22Rv1 (cell line): ENCODE measurements around the gene RPA3.
"Not testable (repeated sequence)": the region's sequence is repeated elsewhere in the genome, so short reads cannot be mapped to it uniquely, and the experiment has no call there.

ENCODE experiments used
- H3K27ac ChIP-seq: fragments of 450-650 bp; 2 replicates; pipeline ENCODE4 v1.5.1; 2017
- ZFX ChIP-seq: fragments of 450-650 bp; IDR thresholded peaks from 2 replicates; pipeline ENCODE4 v1.6.1; 2017; ENCODE audit warnings: antibody characterized with exemption, borderline replicate concordance
- TF ChIP-seq, protein P1 (sequence below): fragments of 450-650 bp; IDR thresholded peaks from 2 replicates; pipeline ENCODE4 v1.5.1; 2017; ENCODE audit warnings: mild to moderate bottlenecking

Gene RPA3

GRCh38 chr7:7670490-7670889 lies 47.9 kb downstream of the RPA3 start:
- H3K27ac ChIP-seq = no peak overlapping the region
- TF ChIP-seq, protein P1, sequence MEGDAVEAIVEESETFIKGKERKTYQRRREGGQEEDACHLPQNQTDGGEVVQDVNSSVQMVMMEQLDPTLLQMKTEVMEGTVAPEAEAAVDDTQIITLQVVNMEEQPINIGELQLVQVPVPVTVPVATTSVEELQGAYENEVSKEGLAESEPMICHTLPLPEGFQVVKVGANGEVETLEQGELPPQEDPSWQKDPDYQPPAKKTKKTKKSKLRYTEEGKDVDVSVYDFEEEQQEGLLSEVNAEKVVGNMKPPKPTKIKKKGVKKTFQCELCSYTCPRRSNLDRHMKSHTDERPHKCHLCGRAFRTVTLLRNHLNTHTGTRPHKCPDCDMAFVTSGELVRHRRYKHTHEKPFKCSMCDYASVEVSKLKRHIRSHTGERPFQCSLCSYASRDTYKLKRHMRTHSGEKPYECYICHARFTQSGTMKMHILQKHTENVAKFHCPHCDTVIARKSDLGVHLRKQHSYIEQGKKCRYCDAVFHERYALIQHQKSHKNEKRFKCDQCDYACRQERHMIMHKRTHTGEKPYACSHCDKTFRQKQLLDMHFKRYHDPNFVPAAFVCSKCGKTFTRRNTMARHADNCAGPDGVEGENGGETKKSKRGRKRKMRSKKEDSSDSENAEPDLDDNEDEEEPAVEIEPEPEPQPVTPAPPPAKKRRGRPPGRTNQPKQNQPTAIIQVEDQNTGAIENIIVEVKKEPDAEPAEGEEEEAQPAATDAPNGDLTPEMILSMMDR = no peak
- TF ChIP-seq ZFX = no peak

- H3K27ac ChIP-seq = no peak overlapping the region
- TF ChIP-seq, protein P1 = no peak
- no peak for TF ChIP-seq ZFX
Measured at GRCh38 chr7:7668706-7669105, 49.7 kb downstream of the RPA3 start.

DNA sequence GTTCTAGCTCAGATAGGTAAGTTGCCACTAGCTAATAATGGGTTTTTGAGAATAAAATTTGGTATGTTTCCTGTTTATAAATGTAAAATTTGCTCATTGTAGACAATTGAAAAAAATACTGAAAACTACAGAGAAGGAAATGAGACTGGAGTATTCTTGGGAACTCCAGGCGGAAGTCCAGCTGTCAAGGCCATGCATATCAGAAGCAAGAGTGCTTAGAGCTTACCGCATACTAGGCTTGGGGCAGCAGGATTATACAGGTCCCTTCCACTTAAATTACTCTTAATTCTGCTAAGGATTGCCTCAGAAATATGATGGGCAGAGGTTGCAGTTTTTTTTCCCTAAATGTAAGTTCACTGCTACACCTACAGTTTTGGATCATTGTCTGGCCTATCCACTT lies 51.2 kb downstream of the RPA3 start:
- no peak overlapping the region for H3K27ac ChIP-seq
- no peak for TF ChIP-seq ZFX
- TF ChIP-seq, protein P1 = no peak

- no peak overlapping the region for H3K27ac ChIP-seq
- TF ChIP-seq, protein P1 = no peak
- TF ChIP-seq ZFX = no peak
Measured at GRCh38 chr7:7665031-7665430, 53.4 kb downstream of the RPA3 start.

- no peak overlapping the region for H3K27ac ChIP-seq
- no peak for TF ChIP-seq ZFX
- TF ChIP-seq, protein P1 = no peak
Measured at GRCh38 chr7:7664291-7664690, 54.1 kb downstream of the RPA3 start.

DNA sequence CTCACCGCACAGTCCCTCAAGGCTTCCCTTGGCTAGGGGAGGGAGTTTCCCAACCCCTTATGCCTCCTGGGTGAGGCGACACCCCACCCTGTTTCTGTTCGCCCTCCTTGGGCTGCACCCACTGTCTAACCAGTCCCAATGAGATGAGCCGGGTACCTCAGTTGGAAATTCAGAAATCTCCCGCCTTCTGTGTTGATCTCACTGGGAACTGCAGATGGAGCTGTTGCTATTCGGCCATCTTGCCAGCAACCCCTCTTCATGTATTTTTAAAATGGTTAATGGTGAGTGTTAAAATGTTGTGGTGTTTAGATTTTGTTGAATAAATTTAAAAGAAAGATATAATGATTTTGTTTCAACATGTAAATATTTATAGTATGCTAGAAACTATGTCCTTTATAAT lies 55.9 kb downstream of the RPA3 start:
- no peak overlapping the region for H3K27ac ChIP-seq
- TF ChIP-seq ZFX = no peak
- TF ChIP-seq, protein P1 = peak; percentile 41

DNA sequence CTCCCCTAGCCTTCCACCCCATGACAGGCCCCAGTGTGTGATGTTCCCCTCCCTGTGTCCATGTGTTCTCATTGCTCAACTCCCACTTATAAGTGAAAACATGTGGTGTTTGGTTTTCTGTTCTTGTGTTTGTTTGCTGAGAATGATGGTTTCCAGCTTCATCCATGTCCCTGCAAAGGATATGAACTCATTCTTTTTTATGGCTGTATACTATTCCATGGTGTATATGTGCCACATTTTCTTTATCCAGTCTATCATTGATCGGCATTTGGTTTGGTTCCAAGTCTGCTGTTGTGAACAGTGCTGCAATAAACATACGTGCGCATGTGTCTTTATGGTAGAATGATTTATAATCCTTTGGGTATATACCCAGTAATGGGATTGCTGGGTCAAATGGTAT lies 61.9 kb downstream of the RPA3 start:
- not testable (repeated sequence) for H3K27ac ChIP-seq

GRCh38 chr7:7654964-7655715 lies 63.3 kb downstream of the RPA3 start:
- no peak overlapping the region for H3K27ac ChIP-seq
- TF ChIP-seq ZFX = no peak
- TF ChIP-seq, protein P1 = no peak
